RWPE1 (cell line): ENCODE data around the gene NEO1.

Experiments
- CTCF ChIA-PET: fragments of 350-600 bp; sonication (Branson Sonifier 250); formaldehyde crosslinking; extraction: SDS; loops from one replicate; lab custom pipeline; 2021; lab: Yijun Ruan, JAX
- POLR2A ChIA-PET: fragments of 400-600 bp; formaldehyde crosslinking; extraction: SDS; loops from one replicate; lab custom pipeline; 2020; ENCODE audit warnings: antibody characterized with exemption; ENCODE audit not compliant: low non-redundant PET; lab: Yijun Ruan, JAX
- DNase-seq: peaks from one replicate; pipeline ENCODE4 v3.0.0; 2012; ENCODE audit warnings: low spot score
- H3K27ac ChIP-seq: fragments of 450-650 bp; 2 replicates; pipeline ENCODE4 v1.5.1; 2017
- TF ChIP-seq, protein P1 (sequence below): fragments of 450-650 bp; conservative IDR thresholded peaks from 2 replicates; pipeline ENCODE4 v1.5.1; 2017; ENCODE audit warnings: low read depth, mild to moderate bottlenecking

Gene NEO1

DNA sequence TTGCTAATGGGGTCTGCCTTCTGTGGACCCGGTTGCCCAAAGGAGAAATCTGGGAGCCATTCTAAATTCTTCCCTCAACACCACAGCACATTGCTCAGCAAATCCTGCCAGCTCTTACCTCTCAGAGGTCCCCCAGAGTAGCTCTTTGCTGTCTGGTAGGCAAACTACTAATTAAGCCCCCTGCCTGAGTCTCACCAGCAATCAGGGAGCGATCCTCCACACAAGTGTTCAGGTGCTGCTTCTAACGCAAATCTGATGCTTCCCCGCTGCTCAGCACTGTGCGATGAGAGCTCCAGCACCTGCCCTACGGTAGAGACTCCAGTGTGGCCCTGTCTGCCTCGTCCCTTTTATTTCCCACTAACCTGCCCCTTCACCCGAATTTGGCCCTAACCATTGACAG, 256.0 kb downstream of the NEO1 start:
- TF ChIP-seq, protein P1, sequence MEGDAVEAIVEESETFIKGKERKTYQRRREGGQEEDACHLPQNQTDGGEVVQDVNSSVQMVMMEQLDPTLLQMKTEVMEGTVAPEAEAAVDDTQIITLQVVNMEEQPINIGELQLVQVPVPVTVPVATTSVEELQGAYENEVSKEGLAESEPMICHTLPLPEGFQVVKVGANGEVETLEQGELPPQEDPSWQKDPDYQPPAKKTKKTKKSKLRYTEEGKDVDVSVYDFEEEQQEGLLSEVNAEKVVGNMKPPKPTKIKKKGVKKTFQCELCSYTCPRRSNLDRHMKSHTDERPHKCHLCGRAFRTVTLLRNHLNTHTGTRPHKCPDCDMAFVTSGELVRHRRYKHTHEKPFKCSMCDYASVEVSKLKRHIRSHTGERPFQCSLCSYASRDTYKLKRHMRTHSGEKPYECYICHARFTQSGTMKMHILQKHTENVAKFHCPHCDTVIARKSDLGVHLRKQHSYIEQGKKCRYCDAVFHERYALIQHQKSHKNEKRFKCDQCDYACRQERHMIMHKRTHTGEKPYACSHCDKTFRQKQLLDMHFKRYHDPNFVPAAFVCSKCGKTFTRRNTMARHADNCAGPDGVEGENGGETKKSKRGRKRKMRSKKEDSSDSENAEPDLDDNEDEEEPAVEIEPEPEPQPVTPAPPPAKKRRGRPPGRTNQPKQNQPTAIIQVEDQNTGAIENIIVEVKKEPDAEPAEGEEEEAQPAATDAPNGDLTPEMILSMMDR = no peak
- no peak overlapping the region for H3K27ac ChIP-seq
- DNase-seq = no peak
- POLR2A ChIA-PET = no interaction called here
- CTCF ChIA-PET = no interaction called here

DNA sequence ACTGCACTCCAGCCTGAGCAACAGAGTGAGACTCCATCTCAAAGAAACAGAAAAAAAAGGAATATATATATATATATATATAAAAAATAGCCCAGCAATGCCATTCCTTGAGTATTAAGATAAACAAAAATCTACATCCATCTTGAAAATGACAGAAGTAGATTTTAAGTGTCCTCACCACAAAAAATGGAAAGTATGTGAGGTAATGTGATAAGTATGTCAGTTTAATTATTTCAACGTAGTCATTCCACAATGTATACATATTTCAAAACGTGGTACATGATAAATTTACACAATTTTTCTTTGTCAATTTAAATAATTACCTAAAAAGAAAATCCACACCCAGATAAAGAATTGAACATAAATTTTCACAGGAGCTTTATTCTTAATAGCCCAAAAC, 261.6 kb downstream of the NEO1 start:
- ChIA-PET POLR2A (no interaction called here), CTCF (no interaction called here)
- no peak for DNase-seq
- H3K27ac ChIP-seq = no peak overlapping the region
- TF ChIP-seq, protein P1 = no peak

DNA sequence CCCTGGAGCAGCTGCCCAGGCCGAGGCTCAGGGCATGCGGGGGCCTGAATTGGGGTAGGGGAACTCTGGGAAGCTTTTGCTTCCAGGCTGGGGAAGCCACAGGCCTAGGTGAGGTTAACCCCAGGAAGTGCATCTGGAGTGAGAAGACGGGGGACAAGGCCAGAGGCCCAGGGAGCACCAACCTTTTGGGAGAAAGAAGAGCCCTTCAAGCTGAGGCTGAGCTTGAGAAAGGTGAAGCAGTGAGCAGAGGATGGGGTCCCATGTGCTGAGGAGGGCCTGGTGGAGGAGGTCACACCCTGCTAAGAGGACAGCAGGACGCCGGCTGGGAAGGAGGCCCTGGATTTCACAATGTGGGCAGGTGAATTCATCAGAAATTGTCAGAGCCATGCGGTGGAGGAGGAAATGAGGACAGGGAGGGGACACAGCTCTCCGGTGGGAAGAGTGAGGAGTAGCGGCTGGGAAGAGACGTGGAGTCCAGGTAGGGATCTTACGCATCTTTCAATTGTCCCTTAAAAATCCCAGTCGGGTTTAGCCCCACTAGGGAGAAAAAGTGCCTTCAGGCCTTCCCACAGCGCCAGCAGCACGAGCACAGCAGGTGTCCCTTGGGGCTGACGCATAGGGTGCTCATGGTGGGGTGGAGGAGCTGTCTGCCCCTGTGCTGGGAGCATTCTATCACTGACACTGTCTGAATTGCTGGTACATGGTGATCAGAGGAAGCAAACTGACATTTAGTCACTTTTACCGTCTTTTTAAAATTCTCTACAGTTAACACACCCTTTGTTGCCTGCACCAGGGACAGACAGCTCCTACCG, 265.6 kb downstream of the NEO1 start:
- DNase-seq = no peak
- ChIA-PET POLR2A (no interaction called here), CTCF (interaction anchor here (0.5 to 0.8 kb wide), 3 partner anchors 44 to 655 kb away, joined by 3 to 6 read pairs (median 3); no protein-coding TSS in a partner anchor)
- TF ChIP-seq, protein P1 = no peak
- no peak overlapping the region for H3K27ac ChIP-seq

DNA sequence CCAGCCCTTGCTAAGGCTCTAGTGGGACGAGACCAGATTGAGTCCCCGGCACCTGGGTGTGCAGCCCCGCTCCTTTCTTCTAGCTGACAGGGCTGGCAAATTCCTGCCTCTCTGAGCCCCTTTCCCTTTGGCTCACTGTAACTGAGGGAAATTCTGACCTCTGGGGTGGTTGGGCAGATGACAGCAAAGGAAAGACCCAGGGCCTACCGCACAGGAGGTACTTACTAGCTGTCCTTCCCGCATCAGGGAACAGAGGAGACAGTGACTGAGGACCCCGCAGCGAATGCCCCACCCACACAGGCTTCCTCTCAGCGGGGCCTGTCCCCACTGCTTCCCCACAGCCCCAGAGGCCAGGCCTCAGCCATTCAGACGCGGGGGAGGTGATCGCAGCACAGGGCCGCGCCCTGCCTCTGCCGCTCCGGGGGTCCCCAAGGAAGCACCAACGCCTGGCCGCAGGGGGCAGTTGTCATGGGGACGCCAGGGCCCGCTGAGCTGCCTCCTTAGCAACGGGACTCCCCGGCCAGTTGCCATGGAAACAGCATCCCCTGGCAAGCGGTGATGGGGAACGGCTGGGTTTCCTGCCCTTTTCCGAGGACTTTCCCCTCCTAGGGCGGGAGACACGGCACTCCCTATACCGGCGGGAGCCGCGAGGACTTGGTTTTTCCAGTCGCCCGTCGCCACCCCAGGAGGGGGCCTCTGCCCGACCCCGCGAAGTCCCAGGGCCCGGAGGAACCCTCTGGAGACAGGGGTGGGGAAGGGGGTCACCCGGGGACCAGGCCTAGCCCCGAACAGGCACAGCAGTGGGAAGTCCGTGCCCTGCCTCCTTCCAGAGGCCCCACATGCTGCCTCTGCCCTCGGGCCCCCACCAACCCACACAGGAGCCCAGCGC, 266.4 kb downstream of the NEO1 start:
- POLR2A ChIA-PET = no interaction called here
- H3K27ac ChIP-seq = no peak overlapping the region
- no peak for DNase-seq
- CTCF ChIA-PET = interaction anchor here (0.5 to 1.1 kb wide), 4 partner anchors 11 to 654 kb away, joined by 3 to 6 read pairs (median 3); no protein-coding TSS in a partner anchor
- TF ChIP-seq, protein P1 = no peak

DNA sequence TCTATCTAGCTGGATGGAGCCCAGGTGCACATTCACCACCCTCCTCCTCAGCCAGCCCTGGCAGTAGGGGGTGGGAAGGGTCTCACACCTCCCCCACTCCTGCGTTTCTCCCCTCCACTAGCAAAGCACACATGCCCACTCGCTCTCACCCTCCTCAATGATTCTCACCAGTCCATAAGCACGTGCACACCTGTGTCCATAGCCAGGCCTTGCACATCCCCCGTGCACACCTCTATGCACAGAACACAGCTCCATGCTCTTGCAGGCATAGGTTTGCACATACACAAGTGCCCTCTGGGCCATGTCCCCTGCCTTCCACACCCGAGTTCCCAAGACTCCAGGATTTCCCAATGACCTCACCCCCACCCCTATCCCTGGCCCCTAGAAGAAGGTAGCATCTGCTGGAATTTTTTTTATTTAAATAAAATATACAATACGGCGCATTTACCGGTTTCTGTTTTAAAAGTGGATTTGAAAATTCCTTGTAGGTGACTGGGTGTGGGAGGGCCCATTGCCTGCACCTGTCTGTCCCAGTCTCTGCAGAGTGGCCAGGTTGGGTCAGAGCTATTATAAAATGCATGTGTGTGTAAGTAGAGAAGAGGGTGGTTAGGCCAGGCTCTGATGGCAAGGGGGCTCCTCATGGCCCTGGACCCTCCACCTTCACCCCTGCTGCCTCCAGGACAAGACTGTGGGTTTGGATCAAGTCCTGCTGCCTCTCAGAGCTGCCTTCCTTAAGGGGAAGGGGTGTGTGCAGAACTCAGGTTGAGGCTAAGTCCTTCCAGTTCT, 267.4 kb downstream of the NEO1 start:
- TF ChIP-seq, protein P1 = no peak
- CTCF ChIA-PET = interaction anchor here (0.6 to 1.1 kb wide), 2 partner anchors 11 to 590 kb away, joined by 3 read pairs; no protein-coding TSS in a partner anchor
- POLR2A ChIA-PET = no interaction called here
- no peak overlapping the region for H3K27ac ChIP-seq
- no peak for DNase-seq
